Kidney (tissue), 14 donors: ENCODE data around the gene FAM98C. TPM values are rescaled to one million over a fixed set of nuclear protein-coding genes. Genes with fewer than 3 reads are reported as not detected.
A peak's percentile ranks its signal among the peaks of the same experiment; 100 is the strongest.

Experiments used
- DNase-seq, 5 donors: peaks; one replicate each; pipeline ENCODE4 v3.0.0-alpha.2; 2013 to 2020
- FAIRE-seq: peaks from 2 replicates; lab custom pipeline; 2012; peaks lifted over from hg19 to GRCh38; lab: Jason Lieb, UNC
- H3K27ac ChIP-seq, 2 donors: one replicate each; pipeline ENCODE4 v1.7.0; 2013; ENCODE audit warnings: low read depth in 2 of 2, low read length in 2 of 2, inconsistent platforms in 1 of 2
- H3K27me3 ChIP-seq: one replicate; pipeline ENCODE4 v1.7.1; 2013; ENCODE audit warnings: low read length, inconsistent platforms; ENCODE audit not compliant: control insufficient read depth, insufficient read depth
- H3K36me3 ChIP-seq, 3 donors: one replicate each; pipeline versions ENCODE4 v1.7.0 to v1.7.1; 2013; ENCODE audit warnings: low read length in 3 of 3, control low read depth in 1 of 3, inconsistent platforms in 1 of 3; ENCODE audit not compliant: insufficient read depth in 3 of 3, control insufficient read depth in 2 of 3
- H3K4me1 ChIP-seq, 3 donors: one replicate each; pipeline versions ENCODE4 v1.7.0 to v1.7.1; 2013; ENCODE audit warnings: low read length in 3 of 3, inconsistent platforms in 1 of 3, low read depth in 1 of 3; ENCODE audit not compliant: control insufficient read depth in 2 of 3, insufficient read depth in 2 of 3
- H3K4me3 ChIP-seq, 3 donors: one replicate each; pipeline versions ENCODE4 v1.7.0 to v1.8.1; 2013; ENCODE audit warnings: low read length in 3 of 3, control low read depth in 1 of 3, inconsistent platforms in 1 of 3
- H3K9ac ChIP-seq, 3 donors: one replicate each; pipeline versions ENCODE4 v1.7.0 to v1.7.1; 2013; ENCODE audit warnings: low read length in 3 of 3, control low read depth in 1 of 3, inconsistent platforms in 1 of 3
- H3K9me3 ChIP-seq, 3 donors: one replicate each; pipeline versions ENCODE4 v1.7.0 to v1.7.1; 2013; ENCODE audit warnings: low read length in 3 of 3, control low read depth in 1 of 3, inconsistent platforms in 1 of 3; ENCODE audit not compliant: control insufficient read depth in 2 of 3, insufficient read depth in 1 of 3
- intact Hi-C: fragments of 100-400 bp; cut with DNase I; formaldehyde crosslinking; loops from one replicate; pipeline ENCODE4 v1.11.1; 2022
- polyA plus RNA-seq: library from polyadenylated mRNA; stranded (reverse); fragments of 350-450 nt; fragmentation: Illumina TruSeq; extraction: RNeasy Lipid Tissue Mini Kit (QIAGEN cat#74804); gene quantifications from one replicate; pipeline ENCODE4 v1.2.3, GENCODE V29; 2014; ENCODE audit warnings: low read depth, low replicate concordance; ENCODE audit not compliant: insufficient read depth
- total RNA-seq: library from RNA; stranded (reverse); fragmentation: NEBNext Ultra II Directional; extraction: Animal tissue kit (Norgen Biotek cat#: 25700); gene quantifications from one replicate; pipeline ENCODE4 v1.2.1, GENCODE V29; 2021
- TF ChIP-seq, protein P1 (sequence below): IDR thresholded peaks from 3 replicates; pipeline ENCODE4 v1.5.1; 2012; ENCODE audit warnings: mild to moderate bottlenecking, moderate library complexity, borderline replicate concordance; ENCODE audit not compliant: insufficient read depth; ENCODE audit errors: extremely low read depth
- donor health status: control.
- donor health status: control.
- donor health status: control.
- donor health status: control.
- donor health status: control.
- donor health status: DM: yes; HTN: yes; CAD: no.
- donor health status: Normal renal cell carcinoma (clear cell type).

FAM98C gene
- total and polyA plus RNA-seq, 2 donors from 2014 or later: 22.3 to 25.2 TPM

DNA sequence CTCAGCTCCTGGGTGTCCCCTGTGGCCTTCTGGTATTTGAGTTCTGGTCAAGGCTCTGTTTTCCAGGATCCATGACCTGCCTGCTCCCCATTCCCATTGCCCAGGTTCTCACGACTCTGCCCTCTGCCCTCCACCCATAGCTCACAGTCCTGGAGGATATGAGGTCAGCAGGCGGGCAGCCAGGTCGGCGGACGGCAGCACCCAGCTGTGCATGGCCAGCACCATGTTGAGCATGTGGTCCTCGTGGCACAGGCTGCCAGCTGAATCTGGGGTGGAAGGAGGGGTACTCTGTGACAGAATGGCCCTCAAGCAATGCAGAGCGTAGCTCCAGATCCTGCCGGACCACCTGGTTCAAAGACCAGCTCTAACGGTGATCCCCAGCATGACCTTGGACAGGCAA is 18.0 kb downstream of the FAM98C start:
- peak in 1 of 5 donors; percentile 68 for DNase-seq
- H3K4me1 ChIP-seq: peaks cover 0 to 5% (median 0%) of the 10 kb centered on the region in 3 donors
- FAIRE-seq: no peak
- no peaks in the 10 kb centered on the region for H3K9me3 ChIP-seq
- intact Hi-C loops: no loop called here
- H3K27ac ChIP-seq: no peak overlapping the region
- no peak overlapping the region for H3K4me3 ChIP-seq
- TF ChIP-seq, protein P1, sequence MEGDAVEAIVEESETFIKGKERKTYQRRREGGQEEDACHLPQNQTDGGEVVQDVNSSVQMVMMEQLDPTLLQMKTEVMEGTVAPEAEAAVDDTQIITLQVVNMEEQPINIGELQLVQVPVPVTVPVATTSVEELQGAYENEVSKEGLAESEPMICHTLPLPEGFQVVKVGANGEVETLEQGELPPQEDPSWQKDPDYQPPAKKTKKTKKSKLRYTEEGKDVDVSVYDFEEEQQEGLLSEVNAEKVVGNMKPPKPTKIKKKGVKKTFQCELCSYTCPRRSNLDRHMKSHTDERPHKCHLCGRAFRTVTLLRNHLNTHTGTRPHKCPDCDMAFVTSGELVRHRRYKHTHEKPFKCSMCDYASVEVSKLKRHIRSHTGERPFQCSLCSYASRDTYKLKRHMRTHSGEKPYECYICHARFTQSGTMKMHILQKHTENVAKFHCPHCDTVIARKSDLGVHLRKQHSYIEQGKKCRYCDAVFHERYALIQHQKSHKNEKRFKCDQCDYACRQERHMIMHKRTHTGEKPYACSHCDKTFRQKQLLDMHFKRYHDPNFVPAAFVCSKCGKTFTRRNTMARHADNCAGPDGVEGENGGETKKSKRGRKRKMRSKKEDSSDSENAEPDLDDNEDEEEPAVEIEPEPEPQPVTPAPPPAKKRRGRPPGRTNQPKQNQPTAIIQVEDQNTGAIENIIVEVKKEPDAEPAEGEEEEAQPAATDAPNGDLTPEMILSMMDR: no peak
- H3K27me3 ChIP-seq: no peaks in the 10 kb centered on the region
- no peaks in the 10 kb centered on the region for H3K36me3 ChIP-seq
- H3K9ac ChIP-seq: no peak overlapping the region

DNA sequence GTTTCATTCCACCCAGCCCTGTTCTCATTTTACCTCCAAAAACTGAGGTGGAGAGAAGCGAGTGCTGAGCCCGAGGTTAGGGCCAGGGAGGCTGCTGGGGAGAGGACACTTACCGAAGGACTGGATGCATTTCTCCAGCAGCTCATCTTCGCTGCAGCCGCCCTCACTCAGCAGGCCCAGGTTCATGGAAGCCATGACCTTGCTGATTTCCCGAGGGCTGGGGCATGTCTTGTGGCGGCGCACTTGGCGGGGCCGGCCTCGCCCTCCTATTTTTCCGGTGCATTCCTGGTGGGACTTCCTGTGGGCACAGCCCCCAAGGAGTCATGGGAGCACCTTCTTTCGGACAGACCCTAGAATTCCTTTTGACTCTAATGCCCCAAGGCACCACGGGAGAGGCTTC is 19.0 kb downstream of the FAM98C start:
- Histone ChIP-seq H3K9me3 (no peaks in the 10 kb centered on the region), H3K9ac (no peak overlapping the region), H3K36me3 (no peaks in the 10 kb centered on the region), H3K4me1 (peaks cover 0 to 5% (median 0%) of the 10 kb centered on the region in 3 donors), H3K27ac (no peak overlapping the region), H3K27me3 (no peaks in the 10 kb centered on the region), H3K4me3 (no peak overlapping the region)
- no peak for FAIRE-seq
- intact Hi-C loops: no loop called here
- TF ChIP-seq, protein P1: no peak
- no peak for DNase-seq

DNA sequence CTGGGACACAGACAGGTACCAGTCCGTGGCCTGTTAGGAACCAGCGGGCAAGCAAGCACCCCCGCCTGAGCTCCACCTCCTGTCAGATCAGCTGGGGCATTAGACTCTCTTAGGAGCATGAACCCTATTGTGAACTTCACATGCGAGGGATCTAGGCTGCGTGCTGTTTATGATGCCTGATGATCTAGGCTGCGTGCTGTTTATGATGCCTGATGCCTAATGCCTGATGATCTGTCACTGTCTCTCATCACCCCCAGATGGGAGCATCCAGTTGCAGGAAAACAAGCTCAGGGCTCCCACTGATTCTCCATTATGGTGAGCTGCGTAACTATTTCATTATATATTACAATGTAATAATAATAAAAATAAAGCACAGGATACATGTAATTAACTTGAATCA is 19.5 kb downstream of the FAM98C start:
- no peaks in the 10 kb centered on the region for H3K36me3 ChIP-seq
- TF ChIP-seq, protein P1: no peak
- no peak overlapping the region for H3K9ac ChIP-seq
- intact Hi-C loops: no loop called here
- H3K27ac ChIP-seq: no peak overlapping the region
- FAIRE-seq (no peak), DNase-seq (no peak)
- peaks cover 0 to 5% (median 0%) of the 10 kb centered on the region in 3 donors for H3K4me1 ChIP-seq
- H3K9me3 ChIP-seq: no peaks in the 10 kb centered on the region
- no peaks in the 10 kb centered on the region for H3K27me3 ChIP-seq
- H3K4me3 ChIP-seq: no peak overlapping the region

DNA sequence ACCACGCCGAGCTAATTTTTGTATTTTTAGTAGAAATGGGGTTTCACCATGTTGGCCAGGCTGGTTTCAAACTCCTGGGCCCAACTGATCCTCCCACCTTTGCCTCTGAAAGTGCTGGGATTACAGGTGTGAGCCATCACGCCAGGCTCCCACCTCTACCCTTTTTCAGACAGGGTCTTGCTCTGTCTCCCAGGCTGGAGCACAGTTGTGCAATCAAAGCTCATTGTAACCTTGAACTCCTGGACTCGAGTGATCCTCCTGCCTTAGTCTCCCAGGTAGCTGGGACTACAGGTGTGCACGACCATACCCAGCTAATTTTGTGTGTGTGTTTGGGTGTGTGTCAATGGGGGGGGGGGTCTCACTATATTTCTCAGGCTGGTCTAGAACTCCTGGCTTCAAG is 21.4 kb downstream of the FAM98C start:
- no peaks in the 10 kb centered on the region for H3K36me3 ChIP-seq
- no peak overlapping the region for H3K9ac ChIP-seq
- intact Hi-C loops: no loop called here
- H3K4me3 ChIP-seq: no peak overlapping the region
- no peaks in the 10 kb centered on the region for H3K4me1 ChIP-seq
- FAIRE-seq: no peak
- H3K9me3 ChIP-seq: no peaks in the 10 kb centered on the region
- no peak for DNase-seq
- TF ChIP-seq, protein P1: no peak
- H3K27me3 ChIP-seq: no peaks in the 10 kb centered on the region
- H3K27ac ChIP-seq: no peak overlapping the region
